Mesenchymal stem cell (in vitro differentiated cells and primary cell): ENCODE data around the gene TAF15.
A peak's percentile ranks its signal among the peaks of the same experiment; 100 is the strongest.

Source experiments
- DNase-seq: peaks from one replicate; pipeline ENCODE4 v3.0.0-alpha.2; 2013
- H2AFZ ChIP-seq: one replicate; pipeline ENCODE4 v1.6.1; 2013; ENCODE audit warnings: low read depth, mild to moderate bottlenecking, control low read depth, inconsistent platforms, low read length, moderate library complexity
- H2AK5ac ChIP-seq: 2 replicates; pipeline ENCODE4 v1.6.1; 2013; ENCODE audit warnings: low read length, moderate library complexity, mild to moderate bottlenecking, inconsistent platforms; ENCODE audit not compliant: severe bottlenecking
- H2BK120ac ChIP-seq: one replicate; pipeline ENCODE4 v1.6.1; 2013; ENCODE audit warnings: low read depth, mild to moderate bottlenecking, inconsistent platforms, low read length, moderate library complexity
- H2BK12ac ChIP-seq, 2 experiments: one replicate each; pipeline ENCODE4 v1.6.1; 2013; ENCODE audit warnings: inconsistent platforms in 2 of 2, low read length in 2 of 2, mild to moderate bottlenecking in 2 of 2, moderate library complexity in 2 of 2, control low read depth in 1 of 2
- H2BK15ac ChIP-seq: one replicate; pipeline ENCODE4 v1.6.1; 2013; ENCODE audit warnings: mild to moderate bottlenecking, low read depth, inconsistent platforms; ENCODE audit not compliant: poor library complexity, severe bottlenecking
- H2BK5ac ChIP-seq: 2 replicates; pipeline ENCODE4 v1.6.1; 2013; ENCODE audit warnings: low read depth, mild to moderate bottlenecking, low read length, control low read depth, inconsistent platforms; ENCODE audit not compliant: poor library complexity, severe bottlenecking
- H3K14ac ChIP-seq, 2 experiments: one replicate each; pipeline ENCODE4 v1.6.1; 2013; ENCODE audit warnings: inconsistent platforms in 2 of 2, low read length in 2 of 2, control low read depth in 1 of 2, mild to moderate bottlenecking in 1 of 2, moderate library complexity in 1 of 2
- H3K18ac ChIP-seq, 2 experiments: one replicate each; pipeline ENCODE4 v1.6.1; 2013; ENCODE audit warnings: inconsistent platforms in 2 of 2, low read length in 2 of 2, control low read depth in 1 of 2, low read depth in 1 of 2, mild to moderate bottlenecking in 1 of 2
- H3K23ac ChIP-seq, 2 experiments: one replicate each; pipeline ENCODE4 v1.6.1; 2013; ENCODE audit warnings: inconsistent platforms in 2 of 2, low read length in 2 of 2, mild to moderate bottlenecking in 2 of 2, moderate library complexity in 2 of 2, control low read depth in 1 of 2
- H3K27ac ChIP-seq: 2 replicates; pipeline ENCODE4 v1.5.1; 2013; ENCODE audit warnings: mild to moderate bottlenecking, moderate library complexity, low read length, control low read depth, inconsistent platforms; ENCODE audit not compliant: poor library complexity, severe bottlenecking
- H3K27me3 ChIP-seq, 2 experiments: 2 replicates each; pipeline versions ENCODE4 v1.6.1 to v1.7.0; 2013; ENCODE audit warnings: low read length in 2 of 2, mild to moderate bottlenecking in 2 of 2, moderate library complexity in 2 of 2, control low read depth in 1 of 2, inconsistent platforms in 1 of 2; ENCODE audit not compliant: control insufficient read depth in 1 of 2, insufficient read depth in 1 of 2
- H3K36me3 ChIP-seq, 2 experiments: 2 replicates each; pipeline versions ENCODE4 v1.6.1 to v1.7.0; 2013; ENCODE audit warnings: low read length in 2 of 2, control low read depth in 1 of 2, inconsistent platforms in 1 of 2, low read depth in 1 of 2, mild to moderate bottlenecking in 1 of 2; ENCODE audit not compliant: insufficient read depth in 2 of 2, control insufficient read depth in 1 of 2
- H3K4ac ChIP-seq, 2 experiments: one replicate each; pipeline ENCODE4 v1.6.1; 2013; ENCODE audit warnings: inconsistent platforms in 2 of 2, low read length in 2 of 2, mild to moderate bottlenecking in 2 of 2, moderate library complexity in 2 of 2, control low read depth in 1 of 2, low read depth in 1 of 2
- H3K4me1 ChIP-seq: 2 replicates; pipeline ENCODE4 v1.6.1; 2013; ENCODE audit warnings: low read depth, low read length, control low read depth; ENCODE audit not compliant: control insufficient read depth, insufficient read depth
- H3K4me2 ChIP-seq: 2 replicates; pipeline ENCODE4 v1.6.1; 2013; ENCODE audit warnings: low read length, mild to moderate bottlenecking, inconsistent platforms; ENCODE audit not compliant: poor library complexity, severe bottlenecking
- H3K4me3 ChIP-seq, 2 experiments: 2 replicates each; pipeline versions ENCODE4 v1.5.1 to v1.7.0; 2013; ENCODE audit warnings: low read length in 2 of 2, mild to moderate bottlenecking in 2 of 2, control low read depth in 1 of 2, low read depth in 1 of 2; ENCODE audit not compliant: insufficient read depth in 1 of 2
- H3K79me1 ChIP-seq: replicated peaks from 2 replicates; pipeline ENCODE4 v1.6.1; 2013; ENCODE audit warnings: mild to moderate bottlenecking, control low read depth, low read length, inconsistent platforms; ENCODE audit not compliant: poor library complexity, severe bottlenecking
- H3K9ac ChIP-seq: 2 replicates; pipeline ENCODE4 v1.7.0; 2013; ENCODE audit warnings: mild to moderate bottlenecking, low read length, moderate library complexity
- H3K9me3 ChIP-seq: 2 replicates; pipeline ENCODE4 v1.7.0; 2013; ENCODE audit warnings: mild to moderate bottlenecking, low read length; ENCODE audit not compliant: control insufficient read depth
- H4K8ac ChIP-seq: one replicate; pipeline ENCODE4 v1.6.1; 2013; ENCODE audit warnings: inconsistent platforms, mild to moderate bottlenecking, low read length, moderate library complexity
- H4K91ac ChIP-seq: one replicate; pipeline ENCODE4 v1.6.1; 2013; ENCODE audit warnings: mild to moderate bottlenecking, low read length, inconsistent platforms
- WGBS: methylation state at CpG from one replicate; pipeline ENCODE4 v1.1.7; 2013; ENCODE audit warnings: mixed read lengths; 5-methylcytosine and 5-hydroxymethylcytosine counted together

Gene TAF15

GRCh38 chr17:35778641-35779196 is 30.6 kb upstream of the TAF15 start:
- Histone ChIP-seq H3K14ac (peak overlapping the region in 1 of 2 experiments; percentile 95), H4K8ac (peak overlapping the region; percentile 20), H3K36me3 (no peaks in the 10 kb centered on the region), H2AFZ (no peak overlapping the region), H3K4ac (peak overlapping the region; percentile 49 to 93), H2AK5ac (no peak overlapping the region), H3K27me3 (peaks cover 35 to 75% of the 10 kb centered on the region in 2 experiments), H2BK5ac (no peak overlapping the region), H3K4me1 (peaks cover 7% of the 10 kb centered on the region), H3K27ac (no peak overlapping the region), H2BK12ac (peak overlapping the region; percentile 97 to 100), H3K4me2 (no peak overlapping the region), H2BK120ac (peak overlapping the region; percentile 9), H4K91ac (peak overlapping the region; percentile 94), H3K18ac (peak overlapping the region; percentile 59 to 97), H3K79me1 (no peaks in the 10 kb centered on the region), H3K23ac (no peak overlapping the region), H3K4me3 (no peak overlapping the region), H3K9me3 (no peaks in the 10 kb centered on the region), H2BK15ac (peak overlapping the region; percentile 44), H3K9ac (no peak overlapping the region)
- no peak for DNase-seq
- 86% methylated on average over 14 of the region's 16 CpGs for WGBS

GRCh38 chr17:35780950-35781349 is 28.3 kb upstream of the TAF15 start:
- Histone ChIP-seq H3K4ac (no peak overlapping the region), H3K18ac (no peak overlapping the region), H3K27ac (no peak overlapping the region), H3K4me2 (no peak overlapping the region), H3K4me1 (peaks cover 4% of the 10 kb centered on the region), H3K36me3 (no peaks in the 10 kb centered on the region), H4K91ac (no peak overlapping the region), H2BK120ac (no peak overlapping the region), H2AFZ (no peak overlapping the region), H3K14ac (no peak overlapping the region), H3K27me3 (peaks cover 43 to 67% of the 10 kb centered on the region in 2 experiments), H3K79me1 (no peaks in the 10 kb centered on the region), H3K4me3 (no peak overlapping the region), H2AK5ac (no peak overlapping the region), H4K8ac (no peak overlapping the region), H3K23ac (no peak overlapping the region), H2BK12ac (no peak overlapping the region), H3K9ac (no peak overlapping the region), H2BK5ac (no peak overlapping the region), H2BK15ac (no peak overlapping the region), H3K9me3 (no peaks in the 10 kb centered on the region)
- 77% methylated on average over 3 of the region's 3 CpGs for WGBS
- DNase-seq, result peak; percentile 39

- Histone ChIP-seq H3K9ac (no peak overlapping the region), H3K4me1 (peaks cover 4% of the 10 kb centered on the region), H3K36me3 (no peaks in the 10 kb centered on the region), H2BK15ac (peak overlapping the region; percentile 2), H3K9me3 (no peaks in the 10 kb centered on the region), H2BK120ac (no peak overlapping the region), H3K14ac (peak overlapping the region in 1 of 2 experiments; percentile 44), H3K4ac (peak overlapping the region; percentile 9 to 69), H3K27me3 (peaks cover 25 to 47% of the 10 kb centered on the region in 2 experiments), H3K27ac (no peak overlapping the region), H3K18ac (peak overlapping the region; percentile 19 to 54), H4K91ac (peak overlapping the region; percentile 82), H2BK12ac (peak overlapping the region; percentile 8 to 83), H4K8ac (no peak overlapping the region), H2AFZ (no peak overlapping the region), H2BK5ac (no peak overlapping the region), H2AK5ac (no peak overlapping the region), H3K79me1 (no peaks in the 10 kb centered on the region), H3K4me3 (no peak overlapping the region), H3K4me2 (no peak overlapping the region), H3K23ac (no peak overlapping the region)
- WGBS, result 96% methylated on average over 1 of the region's 2 CpGs
- DNase-seq, result no peak
Measured at GRCh38 chr17:35784895-35785294, 24.4 kb upstream of the TAF15 start.

GRCh38 chr17:35786941-35787432 is 22.3 kb upstream of the TAF15 start:
- H3K27me3 ChIP-seq, result peaks cover 21 to 46% of the 10 kb centered on the region in 2 experiments
- no peak overlapping the region for H2AFZ ChIP-seq
- H3K18ac ChIP-seq, result no peak overlapping the region
- no peak overlapping the region for H3K4me2 ChIP-seq
- no peak overlapping the region for H4K91ac ChIP-seq
- H2BK5ac ChIP-seq, result no peak overlapping the region
- H3K4me3 ChIP-seq, result no peak overlapping the region
- no peaks in the 10 kb centered on the region for H3K79me1 ChIP-seq
- no peaks in the 10 kb centered on the region for H3K9me3 ChIP-seq
- H3K4ac ChIP-seq, result no peak overlapping the region
- H3K23ac ChIP-seq, result no peak overlapping the region
- 0% methylated on average over 3 of the region's 3 CpGs for WGBS
- no peak overlapping the region for H4K8ac ChIP-seq
- peaks cover 4% of the 10 kb centered on the region for H3K4me1 ChIP-seq
- no peak overlapping the region for H3K9ac ChIP-seq
- DNase-seq, result peak; percentile 82
- no peak overlapping the region for H3K27ac ChIP-seq
- no peak overlapping the region for H2BK120ac ChIP-seq
- no peak overlapping the region for H2BK15ac ChIP-seq
- H2AK5ac ChIP-seq, result peak overlapping the region; percentile 38
- H3K36me3 ChIP-seq, result no peaks in the 10 kb centered on the region
- H2BK12ac ChIP-seq, result no peak overlapping the region
- no peak overlapping the region for H3K14ac ChIP-seq
